Suprapubic skin (tissue), 4 donors: ENCODE results near the gene ADGRA1. TPM values are rescaled to one million over a fixed set of nuclear protein-coding genes. Genes with fewer than 3 reads are reported as not detected.
"Not testable (repeated sequence)": the region's sequence is repeated elsewhere in the genome, so short reads cannot be mapped to it uniquely, and the experiment has no call there.

Source experiments
- DNase-seq, 2 donors: peaks; one replicate each; pipeline ENCODE4 v3.0.0-alpha.2; 2019; ENCODE audit warnings: low spot score in 2 of 2
- H3K27ac ChIP-seq: fragments of 200-600 bp; sonication (generic); one replicate; pipeline ENCODE4 v1.5.1; 2019
- H3K27me3 ChIP-seq: fragments of 200-600 bp; sonication (generic); one replicate; pipeline ENCODE4 v1.5.1; 2019
- H3K36me3 ChIP-seq: fragments of 200-600 bp; sonication (generic); one replicate; pipeline ENCODE4 v1.5.1; 2019
- H3K4me1 ChIP-seq: fragments of 200-600 bp; sonication (generic); one replicate; pipeline ENCODE4 v1.5.1; 2019
- H3K4me3 ChIP-seq: fragments of 200-600 bp; sonication (generic); one replicate; pipeline ENCODE4 v1.5.1; 2019; ENCODE audit warnings: mild to moderate bottlenecking
- H3K9me3 ChIP-seq: fragments of 200-600 bp; sonication (generic); one replicate; pipeline ENCODE4 v1.5.1; 2019
- CTCF ChIP-seq, 2 donors: fragments of 200-600 bp in 1 of 2; fragments of 450-650 bp in 1 of 2; sonication (generic) in 1 of 2; IDR thresholded peaks; one replicate each; pipeline ENCODE4 v1.5.1; 2016 to 2019; ENCODE audit warnings: antibody characterized with exemption in 2 of 2, mild to moderate bottlenecking in 1 of 2, moderate library complexity in 1 of 2
- EP300 ChIP-seq: sonication (generic); formaldehyde crosslinking; IDR thresholded peaks from one replicate; pipeline ENCODE4 v1.6.1; 2017; ENCODE audit warnings: antibody characterized with exemption
- POLR2A ChIP-seq, 2 donors: fragments of 450-650 bp; IDR thresholded peaks; one replicate each; pipeline ENCODE4 v1.6.1; 2017; ENCODE audit warnings: antibody characterized with exemption in 2 of 2, mild to moderate bottlenecking in 2 of 2, moderate library complexity in 2 of 2
- POLR2AphosphoS5 ChIP-seq, 3 donors: sonication (generic); formaldehyde crosslinking; IDR thresholded peaks; one replicate each; pipeline ENCODE4 v1.6.1; 2017; ENCODE audit warnings: antibody characterized with exemption in 3 of 3
- WGBS: methylation state at CpG from one replicate; pipeline ENCODE4 v1.1.5; 2018; 5-methylcytosine and 5-hydroxymethylcytosine counted together
- total RNA-seq, 4 donors: library from RNA; depleted of rRNA; stranded (reverse); fragments of >200 nt; gene quantifications; one replicate each; pipeline ENCODE4 v1.1.0, GENCODE V29; 2016

The ADGRA1 gene
- total RNA-seq, 4 donors from 2014 or later: not detected

DNA sequence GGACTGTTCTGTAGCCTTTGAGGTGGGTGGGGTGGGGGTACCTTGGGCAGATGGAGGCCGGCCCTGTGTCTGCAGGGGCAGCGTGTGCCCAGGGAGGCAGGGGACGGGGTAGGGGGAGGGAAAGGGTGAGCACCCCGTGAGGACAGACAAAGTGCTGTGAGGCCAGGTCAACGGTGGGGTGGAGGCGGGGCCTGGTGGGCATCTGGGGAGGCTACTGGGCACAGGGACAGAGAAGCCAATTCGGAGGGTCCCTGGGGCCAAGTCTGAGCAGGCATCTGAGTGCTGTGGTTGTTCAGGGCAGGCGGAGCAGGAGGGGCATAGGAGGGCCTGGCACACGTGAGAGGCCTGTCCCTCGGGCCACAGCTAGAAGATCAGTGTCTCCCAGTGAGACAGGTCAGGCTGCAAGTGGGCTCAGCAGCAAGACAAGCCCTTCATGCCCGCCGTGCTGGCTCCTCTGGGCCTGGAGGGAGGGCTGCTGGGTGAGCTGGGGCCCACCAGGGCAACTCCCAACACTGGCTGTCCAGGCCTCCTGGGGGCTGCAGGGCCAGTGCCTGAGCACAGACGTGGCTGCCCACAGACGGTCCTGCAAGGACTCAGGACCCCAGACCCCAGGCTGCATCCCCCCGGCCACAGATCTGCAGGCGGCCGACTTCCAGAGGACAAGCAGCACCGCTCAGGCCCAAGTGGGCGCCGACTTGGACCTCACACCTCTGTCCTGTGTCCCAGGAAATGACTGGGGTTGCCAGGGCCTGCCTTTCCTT is 45.9 kb downstream of the ADGRA1 start:
- Histone ChIP-seq H3K36me3 (no peaks in the 10 kb centered on the region), H3K4me1 (no peaks in the 10 kb centered on the region), H3K27ac (no peak overlapping the region), H3K27me3 (no peaks in the 10 kb centered on the region), H3K4me3 (no peak overlapping the region), H3K9me3 (no peaks in the 10 kb centered on the region)
- WGBS: 72% methylated on average over 12 of the region's 20 CpGs
- no peak for TF ChIP-seq POLR2AphosphoS5 (IDR thresholded peaks at IDR 0.05)
- no peak for TF ChIP-seq EP300
- no peak for TF ChIP-seq CTCF (IDR thresholded peaks at IDR 0.05)
- no peak for TF ChIP-seq POLR2A (IDR thresholded peaks at IDR 0.05)
- peak in 1 of 2 donors; percentile 51 for DNase-seq

GRCh38 chr10:133134411-133135115 is 46.8 kb downstream of the ADGRA1 start:
- H3K36me3 ChIP-seq: no peaks in the 10 kb centered on the region
- TF ChIP-seq POLR2AphosphoS5 (IDR thresholded peaks at IDR 0.05): no peak
- TF ChIP-seq POLR2A (IDR thresholded peaks at IDR 0.05): no peak
- TF ChIP-seq CTCF (IDR thresholded peaks at IDR 0.05): no peak
- no peak for TF ChIP-seq EP300
- H3K4me1 ChIP-seq: no peaks in the 10 kb centered on the region
- H3K9me3 ChIP-seq: no peaks in the 10 kb centered on the region
- no peak overlapping the region for H3K27ac ChIP-seq
- H3K4me3 ChIP-seq: no peak overlapping the region
- whole genome bisulfite sequencing: 61% methylated on average over 17 of the region's 20 CpGs
- DNase-seq: peak; percentile 47 to 80
- peaks cover 2% of the 10 kb centered on the region for H3K27me3 ChIP-seq

DNA sequence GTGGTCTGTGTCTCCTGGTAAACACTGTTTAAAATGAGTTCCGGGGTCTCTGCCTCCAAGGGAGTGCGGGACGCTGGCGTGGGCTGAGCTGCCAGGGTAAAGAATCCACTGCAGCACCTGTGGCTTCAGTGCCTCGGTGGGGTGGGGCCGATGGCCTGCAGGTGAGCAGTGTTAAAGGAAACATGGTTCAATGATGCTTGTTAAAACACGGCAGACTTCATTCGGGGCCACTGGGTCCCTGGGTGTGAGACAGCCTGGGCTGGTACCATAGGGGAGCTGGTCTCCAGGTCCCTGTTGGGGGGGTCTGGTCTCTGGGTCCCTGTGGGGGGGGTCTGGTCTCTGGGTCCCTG is 47.4 kb downstream of the ADGRA1 start:
- H3K4me1 ChIP-seq: no peaks in the 10 kb centered on the region
- no peak overlapping the region for H3K27ac ChIP-seq
- H3K27me3 ChIP-seq: peaks cover 7% of the 10 kb centered on the region
- DNase-seq: peak in 1 of 2 donors; percentile 52
- TF ChIP-seq POLR2A (IDR thresholded peaks at IDR 0.05) (no peak), CTCF (IDR thresholded peaks at IDR 0.05) (no peak), EP300 (no peak), POLR2AphosphoS5 (IDR thresholded peaks at IDR 0.05) (no peak)
- 86% methylated on average over 6 of the region's 8 CpGs for WGBS
- H3K9me3 ChIP-seq: no peaks in the 10 kb centered on the region
- H3K36me3 ChIP-seq: no peaks in the 10 kb centered on the region
- no peak overlapping the region for H3K4me3 ChIP-seq

GRCh38 chr10:133137486-133138145 is 49.9 kb downstream of the ADGRA1 start:
- no CpG with 5 or more reads among the region's 12 CpGs for WGBS
- DNase-seq: peak in 1 of 2 donors; percentile 57
- H3K4me3 ChIP-seq, H3K9me3 ChIP-seq, H3K36me3 ChIP-seq, H3K27ac ChIP-seq, H3K4me1 ChIP-seq: not testable (repeated sequence)
- peaks cover 32% of the 10 kb centered on the region for H3K27me3 ChIP-seq

DNA sequence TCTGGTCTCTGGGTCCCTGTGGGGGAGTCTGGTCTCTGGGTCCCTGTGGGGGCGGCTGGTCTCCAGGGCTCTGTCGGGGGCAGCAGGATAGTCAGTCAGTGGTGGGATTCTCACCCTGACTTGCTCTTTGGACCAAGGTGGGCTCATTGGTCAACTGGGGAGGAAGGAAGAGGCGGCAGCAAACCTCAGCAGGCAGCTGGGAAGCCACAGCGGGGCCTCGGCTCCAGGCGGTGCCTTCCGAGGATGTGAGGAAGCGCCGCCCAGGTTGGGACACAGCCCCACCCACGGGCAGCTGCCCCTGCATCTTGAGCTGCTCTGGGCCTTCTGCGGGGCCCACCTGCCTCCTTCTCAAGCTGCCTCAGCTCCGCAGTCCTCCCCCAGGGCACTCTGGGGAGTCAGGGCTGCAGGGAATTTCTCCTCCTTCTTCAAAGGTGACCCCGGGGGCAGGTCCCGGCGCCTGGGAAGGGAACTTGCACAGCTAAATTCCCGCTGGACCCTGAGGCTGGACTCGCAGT is 51.9 kb downstream of the ADGRA1 start:
- DNase-seq: peak in 1 of 2 donors; percentile 33
- no peak overlapping the region for H3K4me3 ChIP-seq
- H3K36me3 ChIP-seq: no peaks in the 10 kb centered on the region
- no peak overlapping the region for H3K27ac ChIP-seq
- no peaks in the 10 kb centered on the region for H3K9me3 ChIP-seq
- H3K27me3 ChIP-seq: peaks cover 47% of the 10 kb centered on the region
- TF ChIP-seq EP300: no peak
- no peak for TF ChIP-seq POLR2AphosphoS5 (IDR thresholded peaks at IDR 0.05)
- no peak for TF ChIP-seq POLR2A (IDR thresholded peaks at IDR 0.05)
- no peak for TF ChIP-seq CTCF (IDR thresholded peaks at IDR 0.05)
- H3K4me1 ChIP-seq: peaks cover 2% of the 10 kb centered on the region
- WGBS: 54% methylated on average over 7 of the region's 17 CpGs
